NB4 (cell line): ENCODE measurements around the gene MTHFR.

Source experiments
- MAX ChIP-seq: IDR thresholded peaks from 2 replicates; pipeline ENCODE4 v1.6.1; 2011; ENCODE audit warnings: low read depth, low read length
- MYC ChIP-seq: IDR thresholded peaks from 2 replicates; pipeline ENCODE4 v1.6.1; 2011; ENCODE audit warnings: low read depth, low read length
- POLR2A ChIP-seq: IDR thresholded peaks from 2 replicates; pipeline ENCODE4 v1.6.1; 2011; ENCODE audit warnings: mild to moderate bottlenecking; ENCODE audit not compliant: insufficient read length; ENCODE audit errors: extremely low read depth
- TF ChIP-seq, protein P1 (sequence below): IDR thresholded peaks from one replicate; pipeline ENCODE4 v1.5.1; 2012; ENCODE audit warnings: low read depth, low read length

DNA sequence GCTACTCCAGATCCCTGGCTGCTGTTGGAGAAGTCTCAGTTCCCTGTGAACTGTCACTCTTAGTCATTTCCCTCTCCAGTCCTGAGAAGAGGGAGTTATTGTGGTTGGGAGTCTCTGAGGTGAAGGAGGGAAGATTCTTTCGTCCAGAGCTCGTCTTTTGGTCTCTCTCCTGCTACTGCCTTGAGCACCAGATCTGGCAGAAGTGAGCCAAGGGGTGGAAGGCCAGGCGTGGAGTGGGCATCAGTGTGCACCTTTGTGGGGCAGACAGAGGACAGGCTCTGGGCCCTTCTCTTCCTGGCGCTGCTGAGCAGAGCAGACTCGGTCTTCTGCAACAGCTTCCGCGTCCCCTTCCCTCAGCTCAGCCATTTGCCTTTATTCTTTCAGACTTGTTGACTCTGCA, 19.4 kb upstream of the MTHFR start:
- TF ChIP-seq, protein P1, sequence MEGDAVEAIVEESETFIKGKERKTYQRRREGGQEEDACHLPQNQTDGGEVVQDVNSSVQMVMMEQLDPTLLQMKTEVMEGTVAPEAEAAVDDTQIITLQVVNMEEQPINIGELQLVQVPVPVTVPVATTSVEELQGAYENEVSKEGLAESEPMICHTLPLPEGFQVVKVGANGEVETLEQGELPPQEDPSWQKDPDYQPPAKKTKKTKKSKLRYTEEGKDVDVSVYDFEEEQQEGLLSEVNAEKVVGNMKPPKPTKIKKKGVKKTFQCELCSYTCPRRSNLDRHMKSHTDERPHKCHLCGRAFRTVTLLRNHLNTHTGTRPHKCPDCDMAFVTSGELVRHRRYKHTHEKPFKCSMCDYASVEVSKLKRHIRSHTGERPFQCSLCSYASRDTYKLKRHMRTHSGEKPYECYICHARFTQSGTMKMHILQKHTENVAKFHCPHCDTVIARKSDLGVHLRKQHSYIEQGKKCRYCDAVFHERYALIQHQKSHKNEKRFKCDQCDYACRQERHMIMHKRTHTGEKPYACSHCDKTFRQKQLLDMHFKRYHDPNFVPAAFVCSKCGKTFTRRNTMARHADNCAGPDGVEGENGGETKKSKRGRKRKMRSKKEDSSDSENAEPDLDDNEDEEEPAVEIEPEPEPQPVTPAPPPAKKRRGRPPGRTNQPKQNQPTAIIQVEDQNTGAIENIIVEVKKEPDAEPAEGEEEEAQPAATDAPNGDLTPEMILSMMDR, result no peak
- TF ChIP-seq POLR2A (no peak), MAX (no peak), MYC (no peak)
